Endothelial cell of umbilical vein (primary cell): Measurements from ENCODE around the gene EPHA4.

Experiments used
- EZH2 ChIP-seq: IDR thresholded peaks from 2 replicates; pipeline ENCODE4 v1.6.1; 2012; ENCODE audit warnings: borderline replicate concordance, low read depth, mild to moderate bottlenecking, moderate library complexity, low read length, inconsistent platforms; ENCODE audit not compliant: severe bottlenecking
- POLR2A ChIP-seq: IDR thresholded peaks from 2 replicates; pipeline ENCODE4 v1.6.1; 2012; ENCODE audit warnings: low read depth, mild to moderate bottlenecking, control low read depth, low read length
- TF ChIP-seq, protein P1 (sequence below), 2 donors: IDR thresholded peaks; 1 replicate in 1 of 2; 2 replicates in 1 of 2; pipeline ENCODE4 v1.5.1; 2011; ENCODE audit warnings: low read length in 2 of 2, mild to moderate bottlenecking in 2 of 2, moderate library complexity in 2 of 2, control low read depth in 1 of 2, inconsistent platforms in 1 of 2, low read depth in 1 of 2; ENCODE audit not compliant: insufficient read depth in 1 of 2; ENCODE audit errors: extremely low read depth in 1 of 2

DNA sequence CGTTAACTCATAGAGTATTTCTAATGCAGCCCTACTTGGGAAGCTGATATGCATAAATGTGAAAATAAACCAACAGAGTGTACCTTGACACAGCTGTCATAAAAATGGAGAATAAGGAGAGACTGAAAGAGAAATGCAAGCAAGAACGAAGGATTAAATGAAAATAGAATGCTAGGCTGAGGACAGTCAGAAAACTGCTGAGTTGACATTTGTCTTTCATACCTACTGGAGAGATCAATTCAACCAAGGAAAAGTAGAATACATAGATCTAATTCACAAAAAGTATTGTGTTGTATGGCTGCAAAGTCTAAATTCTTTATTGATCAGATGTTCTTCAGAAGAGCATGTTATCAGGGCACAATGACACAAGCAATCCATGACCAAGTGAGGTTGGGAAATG, 112.0 kb downstream of the EPHA4 start:
- TF ChIP-seq, protein P1, sequence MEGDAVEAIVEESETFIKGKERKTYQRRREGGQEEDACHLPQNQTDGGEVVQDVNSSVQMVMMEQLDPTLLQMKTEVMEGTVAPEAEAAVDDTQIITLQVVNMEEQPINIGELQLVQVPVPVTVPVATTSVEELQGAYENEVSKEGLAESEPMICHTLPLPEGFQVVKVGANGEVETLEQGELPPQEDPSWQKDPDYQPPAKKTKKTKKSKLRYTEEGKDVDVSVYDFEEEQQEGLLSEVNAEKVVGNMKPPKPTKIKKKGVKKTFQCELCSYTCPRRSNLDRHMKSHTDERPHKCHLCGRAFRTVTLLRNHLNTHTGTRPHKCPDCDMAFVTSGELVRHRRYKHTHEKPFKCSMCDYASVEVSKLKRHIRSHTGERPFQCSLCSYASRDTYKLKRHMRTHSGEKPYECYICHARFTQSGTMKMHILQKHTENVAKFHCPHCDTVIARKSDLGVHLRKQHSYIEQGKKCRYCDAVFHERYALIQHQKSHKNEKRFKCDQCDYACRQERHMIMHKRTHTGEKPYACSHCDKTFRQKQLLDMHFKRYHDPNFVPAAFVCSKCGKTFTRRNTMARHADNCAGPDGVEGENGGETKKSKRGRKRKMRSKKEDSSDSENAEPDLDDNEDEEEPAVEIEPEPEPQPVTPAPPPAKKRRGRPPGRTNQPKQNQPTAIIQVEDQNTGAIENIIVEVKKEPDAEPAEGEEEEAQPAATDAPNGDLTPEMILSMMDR (IDR thresholded peaks at IDR 0.05; ENCODE audit: extremely low read depth in 1 of 2, insufficient read depth in 1 of 2, low read depth in 1 of 2, low read length in 2 of 2), result no peak
- no peak for TF ChIP-seq EZH2
- TF ChIP-seq POLR2A, result no peak
